Esophagus mucosa (tissue), 1 donor: ENCODE results near the gene AIF1. TPM values are rescaled to one million over a fixed set of nuclear protein-coding genes. Genes with fewer than 3 reads are reported as not detected.

Experiments
- ATAC-seq: fragments of 200-7000 bp; cut with Tn5 transposase; one replicate; pipeline ENCODE4 v1.9.1; 2020
- total RNA-seq: library from RNA; stranded (reverse); gene quantifications from one replicate; pipeline ENCODE4 v1.2.4, GENCODE V29; 2023
- donor health status: DM: yes; HTN: yes; CAD: no.

Gene AIF1
- 3.3 TPM for total RNA-seq

DNA sequence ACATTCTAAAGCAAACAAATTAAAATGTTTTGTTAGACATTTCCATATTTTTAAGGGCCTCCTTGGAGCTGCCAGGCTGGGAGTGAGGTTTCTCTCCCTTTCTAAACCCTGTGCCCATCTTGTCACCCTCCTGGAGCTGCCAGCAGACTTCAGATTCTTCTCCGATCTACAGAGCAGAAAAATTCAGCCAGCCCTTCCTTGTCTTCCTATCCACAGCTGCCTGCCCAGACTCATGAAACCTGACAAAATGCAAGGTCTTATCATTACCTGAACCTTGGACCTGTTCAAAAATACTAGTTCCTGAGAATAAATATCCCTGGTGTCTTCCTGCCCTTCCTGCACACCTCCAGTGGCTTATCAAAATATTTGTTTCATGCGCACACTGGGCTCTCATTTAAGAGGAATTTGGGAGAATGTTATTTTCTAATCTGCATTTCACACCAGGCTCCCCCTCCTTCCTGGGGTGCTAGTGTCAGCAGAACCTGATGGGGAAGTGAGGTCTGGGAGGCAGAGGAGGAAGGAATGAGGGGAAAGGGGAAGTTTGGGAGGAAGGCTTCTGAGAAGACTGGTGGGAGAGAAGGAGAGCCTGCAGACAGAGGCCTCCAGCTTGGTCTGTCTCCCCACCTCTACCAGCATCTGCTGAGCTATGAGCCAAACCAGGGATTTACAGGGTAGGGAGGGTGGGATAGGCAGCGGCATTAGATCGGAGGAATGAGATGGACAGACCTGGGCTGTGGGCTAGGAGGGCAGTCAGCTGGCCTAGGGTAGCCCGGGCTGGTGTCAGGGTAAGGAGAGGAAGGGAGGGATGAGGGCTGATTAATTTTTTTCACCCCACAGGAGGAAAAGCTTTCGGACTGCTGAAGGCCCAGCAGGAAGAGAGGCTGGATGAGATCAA, at the start of gene AIF1:
TSS of gene AIF1 (plus strand) at position 551 of the 895 bp plus-strand sequence. CDS start at position 647, 96 bp downstream.
- no peak for ATAC-seq

DNA sequence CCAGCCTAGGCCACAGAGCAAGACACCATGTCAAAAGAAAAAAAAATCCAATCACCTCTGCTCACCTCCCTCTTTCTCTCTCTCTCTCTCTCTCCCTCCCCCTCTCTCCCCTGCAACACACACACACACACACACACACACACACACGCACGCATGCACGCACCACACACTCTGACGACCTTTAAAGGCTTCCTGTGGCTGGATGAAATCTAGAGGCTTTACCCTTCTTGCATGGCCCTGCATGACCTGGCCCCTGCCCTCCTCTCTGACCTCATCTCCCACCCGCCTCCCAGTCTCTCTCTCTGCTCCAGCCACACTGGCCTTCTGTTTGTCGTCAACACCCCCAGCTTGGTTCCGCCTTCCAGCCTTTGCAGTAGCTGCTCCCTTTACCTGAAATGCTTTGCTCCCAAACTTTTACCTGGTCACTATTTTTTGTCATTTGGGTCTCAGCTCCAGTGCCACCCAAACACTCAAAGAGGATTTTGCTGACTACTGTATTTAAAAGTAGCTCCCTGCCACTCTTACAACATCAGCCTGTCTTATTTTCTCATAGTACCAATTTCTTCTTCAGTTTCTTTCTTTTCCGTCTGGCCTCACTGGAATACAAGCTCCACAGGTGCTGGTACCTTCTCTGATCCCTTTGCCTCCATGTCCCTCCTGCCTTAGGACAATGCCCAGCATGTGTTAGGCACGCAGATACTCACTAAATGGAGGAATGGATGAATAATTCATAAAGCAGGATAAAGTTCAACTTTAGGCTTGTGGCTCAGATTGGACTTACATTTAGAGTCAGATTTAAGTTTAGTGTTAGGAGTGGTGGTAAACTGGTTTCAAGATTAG, 47.3 kb upstream of the AIF1 start:
- no peak for ATAC-seq

- ATAC-seq: peak; percentile 31
These were observed 46.5 kb upstream of the AIF1 start for GRCh38 chr6:31568537-31568961.

DNA sequence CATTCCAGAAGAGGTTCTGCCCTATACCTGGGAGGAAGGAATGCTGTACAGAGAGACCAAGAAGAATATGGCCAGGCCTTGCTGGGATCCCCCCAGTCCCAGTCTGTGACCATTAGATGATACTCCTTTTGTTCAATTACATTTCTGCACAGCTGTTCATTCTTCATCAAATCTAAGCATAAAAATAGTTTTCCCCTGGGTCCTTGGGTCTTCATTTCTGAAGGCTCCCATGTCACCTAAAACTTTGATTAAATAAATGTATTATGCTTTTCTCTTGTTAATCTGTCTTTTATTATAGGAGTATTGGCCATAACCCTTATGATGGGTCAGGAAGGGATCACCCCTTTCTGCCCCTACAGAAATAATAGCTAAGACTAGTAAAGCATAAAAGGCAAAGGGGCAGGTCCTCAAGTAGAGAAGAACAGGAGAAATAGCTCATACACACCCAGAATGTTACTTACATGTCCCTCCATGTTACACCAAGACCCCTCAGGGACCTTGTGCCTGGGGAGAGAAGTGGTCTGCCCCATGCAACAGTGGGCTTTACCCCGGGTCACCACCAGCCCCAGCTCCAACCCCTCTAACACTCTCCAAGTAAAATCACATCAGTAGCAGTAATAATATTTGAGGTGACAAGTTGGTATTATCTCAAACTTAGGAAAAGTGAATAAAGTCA, 45.0 kb upstream of the AIF1 start:
- no peak for ATAC-seq

DNA sequence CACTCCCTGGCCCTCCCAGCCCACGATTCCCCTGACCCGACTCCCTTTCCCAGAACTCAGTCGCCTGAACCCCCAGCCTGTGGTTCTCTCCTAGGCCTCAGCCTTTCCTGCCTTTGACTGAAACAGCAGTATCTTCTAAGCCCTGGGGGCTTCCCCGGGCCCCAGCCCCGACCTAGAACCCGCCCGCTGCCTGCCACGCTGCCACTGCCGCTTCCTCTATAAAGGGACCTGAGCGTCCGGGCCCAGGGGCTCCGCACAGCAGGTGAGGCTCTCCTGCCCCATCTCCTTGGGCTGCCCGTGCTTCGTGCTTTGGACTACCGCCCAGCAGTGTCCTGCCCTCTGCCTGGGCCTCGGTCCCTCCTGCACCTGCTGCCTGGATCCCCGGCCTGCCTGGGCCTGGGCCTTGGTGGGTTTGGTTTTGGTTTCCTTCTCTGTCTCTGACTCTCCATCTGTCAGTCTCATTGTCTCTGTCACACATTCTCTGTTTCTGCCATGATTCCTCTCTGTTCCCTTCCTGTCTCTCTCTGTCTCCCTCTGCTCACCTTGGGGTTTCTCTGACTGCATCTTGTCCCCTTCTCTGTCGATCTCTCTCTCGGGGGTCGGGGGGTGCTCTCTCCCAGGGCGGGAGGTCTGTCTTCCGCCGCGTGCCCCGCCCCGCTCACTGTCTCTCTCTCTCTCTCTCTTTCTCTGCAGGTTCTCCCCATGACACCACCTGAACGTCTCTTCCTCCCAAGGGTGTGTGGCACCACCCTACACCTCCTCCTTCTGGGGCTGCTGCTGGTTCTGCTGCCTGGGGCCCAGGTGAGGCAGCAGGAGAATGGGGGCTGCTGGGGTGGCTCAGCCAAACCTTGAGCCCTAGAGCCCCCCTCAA, 42.8 kb upstream of the AIF1 start, which contains the start of gene LTA:
TSS of gene LTA (plus strand) at position 249 of the 871 bp plus-strand sequence. CDS start at position 703, 454 bp downstream.
- peak; percentile 33 for ATAC-seq

DNA sequence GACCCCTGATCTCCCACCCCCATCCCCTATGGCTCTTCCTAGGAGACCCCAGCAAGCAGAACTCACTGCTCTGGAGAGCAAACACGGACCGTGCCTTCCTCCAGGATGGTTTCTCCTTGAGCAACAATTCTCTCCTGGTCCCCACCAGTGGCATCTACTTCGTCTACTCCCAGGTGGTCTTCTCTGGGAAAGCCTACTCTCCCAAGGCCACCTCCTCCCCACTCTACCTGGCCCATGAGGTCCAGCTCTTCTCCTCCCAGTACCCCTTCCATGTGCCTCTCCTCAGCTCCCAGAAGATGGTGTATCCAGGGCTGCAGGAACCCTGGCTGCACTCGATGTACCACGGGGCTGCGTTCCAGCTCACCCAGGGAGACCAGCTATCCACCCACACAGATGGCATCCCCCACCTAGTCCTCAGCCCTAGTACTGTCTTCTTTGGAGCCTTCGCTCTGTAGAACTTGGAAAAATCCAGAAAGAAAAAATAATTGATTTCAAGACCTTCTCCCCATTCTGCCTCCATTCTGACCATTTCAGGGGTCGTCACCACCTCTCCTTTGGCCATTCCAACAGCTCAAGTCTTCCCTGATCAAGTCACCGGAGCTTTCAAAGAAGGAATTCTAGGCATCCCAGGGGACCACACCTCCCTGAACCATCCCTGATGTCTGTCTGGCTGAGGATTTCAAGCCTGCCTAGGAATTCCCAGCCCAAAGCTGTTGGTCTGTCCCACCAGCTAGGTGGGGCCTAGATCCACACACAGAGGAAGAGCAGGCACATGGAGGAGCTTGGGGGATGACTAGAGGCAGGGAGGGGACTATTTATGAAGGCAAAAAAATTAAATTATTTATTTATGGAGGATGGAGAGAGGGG, 41.6 kb upstream of the AIF1 start:
- no peak for ATAC-seq

GRCh38 chr6:31574106-31575061, 40.6 kb upstream of the AIF1 start:
- ATAC-seq: no peak

- ATAC-seq: peak; percentile 23
These were observed 39.6 kb upstream of the AIF1 start, which contains the start of gene TNF for GRCh38 chr6:31575335-31575901. TNF (plus strand) TSS chr6:31575565; CDS start chr6:31575742, 177 bp downstream.

GRCh38 chr6:31575952-31576685, 38.9 kb upstream of the AIF1 start:
- no peak for ATAC-seq

DNA sequence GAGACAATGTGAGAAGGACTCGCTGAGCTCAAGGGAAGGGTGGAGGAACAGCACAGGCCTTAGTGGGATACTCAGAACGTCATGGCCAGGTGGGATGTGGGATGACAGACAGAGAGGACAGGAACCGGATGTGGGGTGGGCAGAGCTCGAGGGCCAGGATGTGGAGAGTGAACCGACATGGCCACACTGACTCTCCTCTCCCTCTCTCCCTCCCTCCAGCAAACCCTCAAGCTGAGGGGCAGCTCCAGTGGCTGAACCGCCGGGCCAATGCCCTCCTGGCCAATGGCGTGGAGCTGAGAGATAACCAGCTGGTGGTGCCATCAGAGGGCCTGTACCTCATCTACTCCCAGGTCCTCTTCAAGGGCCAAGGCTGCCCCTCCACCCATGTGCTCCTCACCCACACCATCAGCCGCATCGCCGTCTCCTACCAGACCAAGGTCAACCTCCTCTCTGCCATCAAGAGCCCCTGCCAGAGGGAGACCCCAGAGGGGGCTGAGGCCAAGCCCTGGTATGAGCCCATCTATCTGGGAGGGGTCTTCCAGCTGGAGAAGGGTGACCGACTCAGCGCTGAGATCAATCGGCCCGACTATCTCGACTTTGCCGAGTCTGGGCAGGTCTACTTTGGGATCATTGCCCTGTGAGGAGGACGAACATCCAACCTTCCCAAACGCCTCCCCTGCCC, 38.0 kb upstream of the AIF1 start:
- ATAC-seq: no peak

DNA sequence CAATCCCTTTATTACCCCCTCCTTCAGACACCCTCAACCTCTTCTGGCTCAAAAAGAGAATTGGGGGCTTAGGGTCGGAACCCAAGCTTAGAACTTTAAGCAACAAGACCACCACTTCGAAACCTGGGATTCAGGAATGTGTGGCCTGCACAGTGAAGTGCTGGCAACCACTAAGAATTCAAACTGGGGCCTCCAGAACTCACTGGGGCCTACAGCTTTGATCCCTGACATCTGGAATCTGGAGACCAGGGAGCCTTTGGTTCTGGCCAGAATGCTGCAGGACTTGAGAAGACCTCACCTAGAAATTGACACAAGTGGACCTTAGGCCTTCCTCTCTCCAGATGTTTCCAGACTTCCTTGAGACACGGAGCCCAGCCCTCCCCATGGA, 37.5 kb upstream of the AIF1 start:
- no peak for ATAC-seq

DNA sequence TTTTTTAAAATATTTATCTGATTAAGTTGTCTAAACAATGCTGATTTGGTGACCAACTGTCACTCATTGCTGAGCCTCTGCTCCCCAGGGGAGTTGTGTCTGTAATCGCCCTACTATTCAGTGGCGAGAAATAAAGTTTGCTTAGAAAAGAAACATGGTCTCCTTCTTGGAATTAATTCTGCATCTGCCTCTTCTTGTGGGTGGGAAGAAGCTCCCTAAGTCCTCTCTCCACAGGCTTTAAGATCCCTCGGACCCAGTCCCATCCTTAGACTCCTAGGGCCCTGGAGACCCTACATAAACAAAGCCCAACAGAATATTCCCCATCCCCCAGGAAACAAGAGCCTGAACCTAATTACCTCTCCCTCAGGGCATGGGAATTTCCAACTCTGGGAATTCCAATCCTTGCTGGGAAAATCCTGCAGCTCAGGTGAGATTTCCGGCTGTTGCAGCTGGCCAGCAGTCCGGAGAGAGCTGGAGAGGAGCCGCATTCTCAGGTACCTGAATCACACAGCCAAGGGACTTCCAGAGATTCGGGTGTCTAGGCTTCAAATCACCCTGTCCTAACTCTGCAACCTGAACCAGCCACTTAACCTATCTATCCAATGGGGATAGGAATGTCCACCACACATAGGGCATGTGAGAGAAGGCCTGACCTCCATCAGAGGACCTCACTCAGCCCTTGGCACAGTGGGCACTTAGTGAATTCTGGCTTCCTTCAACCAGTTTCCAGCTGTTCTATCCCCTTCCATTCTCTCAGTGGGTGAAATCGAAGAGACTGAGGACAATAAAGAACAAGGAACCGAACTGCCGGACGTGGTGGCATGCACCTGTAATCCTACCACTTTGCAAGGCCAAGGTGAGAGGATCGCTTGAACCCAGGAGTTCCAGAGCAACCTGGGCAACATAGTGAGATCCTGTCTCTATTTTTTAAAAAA, 36.6 kb upstream of the AIF1 start:
- no peak for ATAC-seq

DNA sequence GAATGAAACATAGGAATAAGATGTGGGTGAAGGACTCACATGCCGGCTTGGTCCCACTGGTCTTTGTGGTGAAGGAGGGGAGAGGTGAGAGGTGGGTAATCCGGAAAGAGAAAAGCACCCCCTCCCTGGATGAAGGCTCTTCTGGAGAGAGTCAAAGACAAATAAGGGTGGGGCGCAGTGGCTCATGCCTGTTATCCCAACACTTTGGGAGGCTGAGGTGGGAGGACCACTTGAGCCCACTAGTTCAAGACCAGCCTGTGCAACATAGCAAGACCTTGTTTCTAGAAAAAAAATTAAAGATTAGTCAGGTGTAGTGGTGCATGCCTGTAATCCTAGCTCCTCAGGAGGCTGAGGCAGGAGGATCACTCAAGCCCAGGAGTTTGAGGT, 35.9 kb upstream of the AIF1 start:
- no peak for ATAC-seq

GRCh38 chr6:31579546-31580437, 35.2 kb upstream of the AIF1 start:
- ATAC-seq: no peak

GRCh38 chr6:31580438-31580740, 34.6 kb upstream of the AIF1 start:
- no peak for ATAC-seq
